Measurements from ENCODE around the gene ANAPC15. TPM values are rescaled to one million over a fixed set of nuclear protein-coding genes. Genes with fewer than 3 reads are reported as not detected.
A peak's percentile ranks its signal among the peaks of the same experiment; 100 is the strongest.

ANAPC15 gene
- 21.7 and 23.0 TPM in 2 replicates for total RNA-seq

GRCh38 chr11:72112143-72112977, at the start of gene ANAPC15:
ANAPC15 (minus strand) TSS chr11:72112695; CDS start chr11:72111276, 1,419 bp downstream.
- DNase-seq (ENCODE audit: insufficient read length, low spot score, missing footprints), result peak; percentile 94
- Histone ChIP-seq H2AFZ (ENCODE audit: low read length) (peak within 1 kb of the TSS; percentile 97), H3K4me2 (ENCODE audit: insufficient read depth, low read length) (peak within 1 kb of the TSS; percentile 96), H3K36me3 (ENCODE audit: insufficient read depth, low read length) (no peaks in the 10 kb centered on the region), H3K9me3 (ENCODE audit: low read depth, low read length) (no peaks in the 10 kb centered on the region), H3K4me3 (ENCODE audit: insufficient read depth, low read length) (peak within 1 kb of the TSS; percentile 91), H4K20me1 (ENCODE audit: insufficient read depth, low read length) (no peaks in the 10 kb centered on the region), H3K27ac (ENCODE audit: low read depth, low read length) (peak within 1 kb of the TSS; percentile 100), H3K27me3 (ENCODE audit: insufficient read depth, low read length) (no peaks in the 10 kb centered on the region), H3K79me2 (ENCODE audit: insufficient read depth, low read length) (peaks cover 8% of the 10 kb centered on the region), H3K4me1 (ENCODE audit: insufficient read depth, low read length) (peaks cover 33% of the 10 kb centered on the region)
- no peak for TF ChIP-seq CTCF (IDR thresholded peaks at IDR 0.05; ENCODE audit: extremely low read depth, low read depth, low read length)

GRCh38 chr11:72160319-72160718, 47.8 kb upstream of the ANAPC15 start:
- Histone ChIP-seq H3K79me2 (ENCODE audit: insufficient read depth, low read length) (no peaks in the 10 kb centered on the region), H4K20me1 (ENCODE audit: insufficient read depth, low read length) (no peaks in the 10 kb centered on the region), H3K4me1 (ENCODE audit: insufficient read depth, low read length) (no peaks in the 10 kb centered on the region), H2AFZ (ENCODE audit: low read length) (no peak overlapping the region), H3K27ac (ENCODE audit: low read depth, low read length) (no peak overlapping the region), H3K27me3 (ENCODE audit: insufficient read depth, low read length) (peaks cover 11% of the 10 kb centered on the region), H3K9me3 (ENCODE audit: low read depth, low read length) (no peaks in the 10 kb centered on the region), H3K4me2 (ENCODE audit: insufficient read depth, low read length) (no peak overlapping the region), H3K4me3 (ENCODE audit: insufficient read depth, low read length) (no peak overlapping the region), H3K36me3 (ENCODE audit: insufficient read depth, low read length) (no peaks in the 10 kb centered on the region)
- DNase-seq (ENCODE audit: insufficient read length, low spot score, missing footprints), result no peak
- TF ChIP-seq CTCF (IDR thresholded peaks at IDR 0.05; ENCODE audit: extremely low read depth, low read depth, low read length), result no peak

- no peaks in the 10 kb centered on the region for H3K4me1 ChIP-seq (ENCODE audit: insufficient read depth, low read length)
- no peak overlapping the region for H2AFZ ChIP-seq (ENCODE audit: low read length)
- DNase-seq (ENCODE audit: insufficient read length, low spot score, missing footprints), result no peak
- H3K4me3 ChIP-seq (ENCODE audit: insufficient read depth, low read length), result no peak overlapping the region
- no peaks in the 10 kb centered on the region for H3K36me3 ChIP-seq (ENCODE audit: insufficient read depth, low read length)
- no peak overlapping the region for H3K4me2 ChIP-seq (ENCODE audit: insufficient read depth, low read length)
- no peak overlapping the region for H3K27ac ChIP-seq (ENCODE audit: low read depth, low read length)
- TF ChIP-seq CTCF (IDR thresholded peaks at IDR 0.05; ENCODE audit: extremely low read depth, low read depth, low read length), result no peak
- H4K20me1 ChIP-seq (ENCODE audit: insufficient read depth, low read length), result no peaks in the 10 kb centered on the region
- no peaks in the 10 kb centered on the region for H3K9me3 ChIP-seq (ENCODE audit: low read depth, low read length)
- H3K79me2 ChIP-seq (ENCODE audit: insufficient read depth, low read length), result no peaks in the 10 kb centered on the region
- peaks cover 7% of the 10 kb centered on the region for H3K27me3 ChIP-seq (ENCODE audit: insufficient read depth, low read length)
These were observed 44.6 kb upstream of the ANAPC15 start for GRCh38 chr11:72157131-72157530.

GRCh38 chr11:72155751-72156150, 43.3 kb upstream of the ANAPC15 start:
- Histone ChIP-seq H3K36me3 (ENCODE audit: insufficient read depth, low read length) (no peaks in the 10 kb centered on the region), H3K4me3 (ENCODE audit: insufficient read depth, low read length) (no peak overlapping the region), H3K27ac (ENCODE audit: low read depth, low read length) (no peak overlapping the region), H3K9me3 (ENCODE audit: low read depth, low read length) (no peaks in the 10 kb centered on the region), H3K4me2 (ENCODE audit: insufficient read depth, low read length) (no peak overlapping the region), H3K79me2 (ENCODE audit: insufficient read depth, low read length) (no peaks in the 10 kb centered on the region), H4K20me1 (ENCODE audit: insufficient read depth, low read length) (no peaks in the 10 kb centered on the region), H3K4me1 (ENCODE audit: insufficient read depth, low read length) (no peaks in the 10 kb centered on the region), H3K27me3 (ENCODE audit: insufficient read depth, low read length) (peaks cover 7% of the 10 kb centered on the region), H2AFZ (ENCODE audit: low read length) (no peak overlapping the region)
- DNase-seq (ENCODE audit: insufficient read length, low spot score, missing footprints), result no peak
- TF ChIP-seq CTCF (IDR thresholded peaks at IDR 0.05; ENCODE audit: extremely low read depth, low read depth, low read length), result no peak
